Fibroblast of lung (primary cell): ENCODE measurements around the gene CFAP70.

Experiments
- CTCF ChIP-seq, 2 donors: IDR thresholded peaks in 1 of 2; conservative IDR thresholded peaks in 1 of 2; 1 replicate in 1 of 2; 2 replicates in 1 of 2; pipeline ENCODE4 v1.5.1; 2011 to 2012; ENCODE audit warnings: low read length in 2 of 2, control low read depth in 1 of 2, inconsistent platforms in 1 of 2, low read depth in 1 of 2, mild to moderate bottlenecking in 1 of 2
- EZH2 ChIP-seq: IDR thresholded peaks from 2 replicates; pipeline ENCODE4 v1.5.1; 2012; ENCODE audit warnings: low read length, control low read depth, mild to moderate bottlenecking; ENCODE audit errors: missing control alignments

- TF ChIP-seq CTCF (conservative IDR thresholded peaks at IDR 0.05 in 1 of 2, IDR thresholded peaks at IDR 0.05 in 1 of 2; ENCODE audit: low read depth in 1 of 2, low read length in 2 of 2) (no peak), EZH2 (no peak)
Observed at GRCh38 chr10:73210395-73211105, 148.1 kb downstream of the CFAP70 start.
